T-helper 1 cell treated with Interleukin-12 subunit alpha and Interleukin-12 subunit beta and Interleukin-4 antibody, amounts not matched to agents 30 ng/mL and 1 ng/mL, for 36 hours (primary cell): ENCODE measurements around the gene SLC18A3. TPM values are rescaled to one million over a fixed set of nuclear protein-coding genes. Genes with fewer than 3 reads are reported as not detected.

Source experiments
- intact Hi-C: fragments of 100-400 bp; cut with micrococcal nuclease; formaldehyde crosslinking; loops from one replicate; pipeline ENCODE4 v1.15.1; 2024
- total RNA-seq: library from RNA; stranded (reverse); gene quantifications from 2 replicates; pipeline ENCODE4 v1.2.3, GENCODE V29; 2022

Gene SLC18A3
- total RNA-seq, 1 donor from 2014 or later = not detected

DNA sequence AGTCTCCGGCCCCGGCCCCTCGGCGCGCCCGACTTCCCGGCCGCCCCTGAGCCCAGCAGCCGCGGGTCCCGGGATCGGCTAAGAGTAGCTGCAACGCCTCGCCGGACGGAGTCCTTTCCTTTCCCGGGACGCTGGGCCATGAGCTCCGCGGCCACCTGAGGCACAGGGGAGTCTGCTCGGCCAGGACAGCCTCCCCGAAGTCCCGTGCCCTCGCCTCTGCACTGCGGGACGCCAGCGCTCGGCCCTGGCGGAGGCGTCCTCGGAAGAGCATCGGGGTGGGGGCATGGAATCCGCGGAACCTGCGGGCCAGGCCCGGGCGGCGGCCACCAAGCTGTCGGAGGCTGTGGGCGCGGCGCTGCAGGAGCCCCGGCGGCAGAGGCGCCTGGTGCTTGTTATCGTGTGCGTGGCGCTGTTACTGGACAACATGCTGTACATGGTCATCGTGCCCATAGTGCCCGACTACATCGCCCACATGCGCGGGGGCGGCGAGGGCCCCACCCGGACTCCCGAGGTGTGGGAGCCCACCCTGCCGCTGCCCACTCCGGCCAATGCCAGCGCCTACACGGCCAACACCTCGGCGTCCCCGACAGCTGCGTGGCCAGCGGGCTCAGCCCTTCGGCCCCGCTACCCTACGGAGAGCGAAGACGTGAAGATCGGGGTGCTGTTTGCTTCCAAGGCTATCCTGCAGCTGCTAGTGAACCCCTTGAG lies 502 bp downstream of the SLC18A3 start:
- intact Hi-C loops = loop anchor here (5.0 kb wide), 1 partner anchor 67 kb away; the partner anchor contains the start of gene C10orf53

DNA sequence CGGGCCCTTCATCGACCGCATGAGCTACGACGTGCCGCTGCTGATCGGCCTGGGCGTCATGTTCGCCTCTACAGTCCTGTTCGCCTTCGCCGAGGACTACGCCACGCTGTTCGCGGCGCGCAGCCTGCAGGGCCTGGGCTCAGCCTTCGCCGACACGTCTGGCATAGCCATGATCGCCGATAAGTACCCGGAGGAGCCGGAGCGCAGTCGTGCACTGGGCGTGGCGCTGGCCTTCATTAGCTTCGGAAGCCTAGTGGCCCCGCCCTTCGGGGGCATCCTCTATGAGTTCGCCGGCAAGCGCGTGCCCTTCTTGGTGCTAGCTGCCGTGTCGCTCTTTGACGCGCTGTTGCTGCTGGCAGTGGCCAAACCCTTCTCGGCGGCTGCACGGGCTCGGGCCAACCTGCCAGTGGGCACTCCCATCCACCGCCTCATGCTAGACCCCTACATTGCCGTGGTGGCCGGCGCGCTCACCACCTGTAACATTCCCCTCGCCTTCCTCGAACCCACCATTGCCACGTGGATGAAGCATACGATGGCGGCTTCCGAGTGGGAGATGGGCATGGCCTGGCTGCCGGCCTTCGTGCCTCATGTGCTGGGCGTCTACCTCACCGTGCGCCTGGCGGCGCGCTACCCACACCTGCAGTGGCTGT lies 1.2 kb downstream of the SLC18A3 start:
- intact Hi-C loops = loop anchor here (5.0 kb wide), 1 partner anchor 66 kb away; the partner anchor contains the start of gene C10orf53

DNA sequence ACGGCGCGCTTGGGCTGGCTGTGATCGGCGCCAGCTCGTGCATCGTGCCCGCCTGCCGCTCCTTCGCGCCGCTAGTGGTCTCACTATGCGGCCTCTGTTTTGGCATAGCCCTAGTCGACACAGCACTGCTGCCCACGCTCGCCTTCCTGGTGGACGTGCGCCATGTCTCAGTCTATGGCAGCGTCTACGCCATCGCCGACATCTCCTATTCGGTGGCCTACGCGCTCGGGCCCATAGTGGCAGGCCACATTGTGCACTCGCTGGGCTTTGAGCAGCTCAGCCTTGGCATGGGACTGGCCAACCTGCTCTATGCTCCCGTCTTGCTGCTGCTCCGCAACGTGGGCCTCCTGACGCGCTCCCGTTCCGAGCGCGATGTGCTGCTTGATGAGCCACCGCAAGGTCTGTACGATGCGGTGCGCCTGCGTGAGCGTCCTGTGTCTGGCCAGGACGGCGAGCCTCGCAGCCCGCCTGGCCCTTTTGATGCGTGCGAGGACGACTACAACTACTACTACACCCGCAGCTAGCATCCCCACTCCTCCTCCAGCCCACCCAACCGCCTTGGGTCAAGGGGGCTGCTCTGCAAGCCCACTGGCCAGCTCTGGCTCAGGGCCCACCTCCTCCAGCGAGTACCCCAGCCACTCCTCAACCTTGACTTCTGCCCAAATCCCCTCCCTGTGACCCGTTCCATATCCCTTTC lies 1.9 kb downstream of the SLC18A3 start:
- intact Hi-C loops = loop anchor here (5.0 kb wide), 1 partner anchor 65 kb away; the partner anchor contains the start of gene C10orf53

DNA sequence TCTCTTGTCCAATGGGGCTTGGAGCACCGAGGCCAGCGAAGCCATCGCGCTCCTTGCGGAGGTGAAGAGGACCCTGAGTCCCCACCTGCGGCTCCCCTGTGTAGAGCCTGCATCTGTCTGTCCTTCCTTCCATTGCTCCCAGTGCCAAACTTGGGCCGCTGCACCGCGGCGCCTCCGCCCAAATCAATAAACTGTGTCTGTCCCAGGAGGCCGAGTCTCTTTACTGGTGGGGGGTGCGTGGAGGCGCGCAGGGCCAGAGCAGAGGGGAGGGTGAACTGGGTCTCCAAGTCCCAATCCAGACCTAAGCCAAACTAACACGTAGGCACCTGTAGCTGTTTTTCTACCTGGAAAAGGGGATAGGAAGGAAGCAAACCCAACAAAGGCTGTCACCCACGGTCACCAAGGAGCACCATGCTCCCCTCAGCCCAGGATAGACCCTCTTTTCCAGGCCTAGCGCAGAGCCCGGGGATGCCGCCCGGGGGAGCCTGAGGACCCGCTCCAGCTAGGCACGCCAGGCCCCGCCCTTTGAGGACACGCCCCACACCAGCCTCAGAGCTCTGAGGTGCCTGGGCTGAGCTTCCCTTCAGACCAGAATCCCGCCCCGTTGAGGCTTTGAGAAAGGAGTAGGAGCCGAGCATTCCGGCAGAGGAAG lies 2.5 kb downstream of the SLC18A3 start:
- intact Hi-C loops = loop anchor here (5.0 kb wide), 1 partner anchor 65 kb away; the partner anchor contains the start of gene C10orf53

DNA sequence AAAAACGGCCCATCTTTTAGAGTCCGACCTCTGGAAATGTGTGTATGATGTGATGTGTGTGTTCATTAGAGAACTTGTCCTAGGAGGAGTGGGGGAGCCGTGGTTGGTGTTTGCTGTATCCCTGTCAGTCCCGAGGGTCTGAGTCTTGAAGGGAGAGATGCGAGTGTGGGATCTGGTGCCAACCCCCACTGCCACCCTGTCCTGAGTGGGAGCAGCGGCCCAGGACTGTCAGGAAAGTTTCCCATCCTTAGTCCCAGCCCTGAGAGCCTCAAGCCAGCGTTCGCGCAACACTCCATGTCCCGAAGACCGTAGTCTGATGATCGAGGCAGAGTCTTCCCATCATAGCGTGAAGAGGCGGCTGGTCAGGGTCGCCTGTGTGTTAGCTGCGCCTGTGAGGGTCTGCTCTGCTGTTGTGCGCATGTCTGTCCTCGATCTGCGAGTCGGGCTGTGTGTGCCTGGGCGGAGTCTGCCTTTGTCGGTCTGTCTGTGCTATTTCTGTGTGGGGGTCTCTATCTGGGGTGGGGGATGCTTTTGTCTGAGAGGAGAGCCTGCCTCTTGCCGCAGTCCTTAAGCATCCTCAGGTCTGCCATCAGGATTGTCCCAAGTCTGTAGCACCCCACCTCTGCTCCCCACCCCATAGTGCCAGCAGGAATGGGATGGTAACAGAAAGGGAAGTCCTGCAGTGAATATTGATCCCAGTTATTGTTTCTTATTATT lies 3.2 kb downstream of the SLC18A3 start:
- intact Hi-C loops = loop anchor here (5.0 kb wide), 1 partner anchor 64 kb away; the partner anchor contains the start of gene C10orf53

- intact Hi-C loops = loop anchor here (5.0 kb wide), 1 partner anchor 63 kb away; the partner anchor contains the start of gene C10orf53
Measured at GRCh38 chr10:49613882-49614241, 3.8 kb downstream of the SLC18A3 start, which contains the start of gene CHAT. Gene CHAT, plus strand, starts transcription at chr10:49614037. Its CDS starts 153 bp downstream, at chr10:49614190.

DNA sequence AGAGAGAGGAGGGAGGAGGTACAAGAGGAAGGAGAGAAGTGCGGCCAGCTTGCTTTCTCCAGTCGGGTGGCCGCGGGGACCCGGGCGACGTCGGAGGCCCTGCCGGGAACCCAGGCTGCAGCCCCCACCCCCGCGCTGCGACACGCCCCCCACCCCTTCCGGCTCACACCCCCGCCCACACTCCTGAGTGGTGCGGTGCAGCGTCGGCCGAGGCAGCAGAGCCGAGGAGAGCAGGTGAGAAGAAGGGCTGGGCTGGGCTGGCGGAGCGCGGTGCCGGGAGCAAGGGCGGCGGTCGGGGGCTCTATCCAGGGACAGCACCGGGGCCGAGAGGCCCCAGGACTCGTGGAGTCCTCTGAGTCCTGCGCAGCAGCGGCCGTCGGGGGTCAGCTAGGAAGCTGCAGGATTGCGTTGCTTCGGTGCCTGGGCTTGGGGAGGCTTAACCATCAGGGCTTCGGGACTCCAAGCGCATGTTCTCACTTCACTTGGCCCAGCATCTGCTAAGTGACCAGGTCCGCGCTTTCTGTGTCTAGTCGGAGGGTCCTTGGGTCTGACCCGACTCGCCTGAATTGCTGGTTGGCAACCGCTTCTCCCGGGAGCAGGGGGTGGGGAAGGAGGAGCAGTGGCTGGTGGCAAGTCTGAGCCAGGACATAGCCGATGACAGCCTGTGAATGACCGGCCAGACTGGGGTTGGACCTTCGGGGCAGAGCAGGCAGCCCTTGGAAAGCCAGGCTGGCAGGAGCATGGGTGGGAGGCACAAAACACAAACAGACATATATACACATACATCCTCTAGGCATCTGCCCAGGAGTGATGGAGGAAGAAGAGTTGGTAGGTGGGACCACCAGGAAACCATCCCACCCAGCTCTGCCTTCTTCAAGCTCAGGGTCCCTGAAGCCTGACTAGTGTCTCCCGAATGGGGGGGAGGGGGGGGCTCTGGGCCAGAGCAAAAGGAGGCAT lies 4.4 kb downstream of the SLC18A3 start:
- intact Hi-C loops = loop anchor here (5.0 kb wide), 1 partner anchor 63 kb away; the partner anchor contains the start of gene C10orf53

GRCh38 chr10:49615213-49615612 lies 5.1 kb downstream of the SLC18A3 start:
- intact Hi-C loops = no loop called here

GRCh38 chr10:49615721-49616120 lies 5.6 kb downstream of the SLC18A3 start:
- intact Hi-C loops = no loop called here

DNA sequence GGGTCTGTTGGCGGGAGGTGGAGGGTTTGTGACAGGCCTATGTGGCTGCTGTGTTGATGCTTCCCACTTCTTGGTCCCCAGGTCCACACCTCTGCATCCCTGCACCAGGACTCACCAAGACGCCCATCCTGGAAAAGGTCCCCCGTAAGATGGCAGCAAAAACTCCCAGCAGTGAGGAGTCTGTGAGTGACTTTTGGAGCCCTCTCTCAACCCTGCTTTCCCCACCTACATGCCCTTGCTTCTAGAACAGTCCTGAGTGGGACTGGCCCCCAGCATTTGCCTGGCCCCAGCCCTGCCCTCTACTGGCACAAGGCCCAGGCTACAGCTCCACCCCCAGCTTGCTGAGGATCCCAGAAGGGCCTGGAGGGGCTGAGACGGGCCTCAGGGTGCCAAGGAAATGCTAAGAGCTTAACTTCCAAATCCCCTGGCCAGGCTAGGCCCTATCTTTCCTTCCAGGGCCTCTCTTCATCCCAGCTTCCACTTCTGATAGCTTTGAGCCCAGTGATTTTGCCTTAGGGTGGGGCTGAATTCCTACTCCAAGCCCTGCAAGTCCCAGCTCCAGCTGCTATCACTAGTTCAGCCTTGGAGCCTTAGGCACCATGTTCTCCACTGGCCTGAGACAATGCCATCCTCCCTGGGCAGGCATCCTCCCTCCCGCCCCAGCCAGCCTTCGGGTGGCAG lies 6.5 kb downstream of the SLC18A3 start:
- intact Hi-C loops = no loop called here

- intact Hi-C loops = no loop called here
Measured at GRCh38 chr10:49617121-49618020, 7.3 kb downstream of the SLC18A3 start.

- intact Hi-C loops = no loop called here
Measured at GRCh38 chr10:49618821-49619220, 8.7 kb downstream of the SLC18A3 start.

- intact Hi-C loops = no loop called here
Measured at GRCh38 chr10:49619613-49620012, 9.5 kb downstream of the SLC18A3 start.

- intact Hi-C loops = no loop called here
Measured at GRCh38 chr10:49620286-49620810, 10.2 kb downstream of the SLC18A3 start.

DNA sequence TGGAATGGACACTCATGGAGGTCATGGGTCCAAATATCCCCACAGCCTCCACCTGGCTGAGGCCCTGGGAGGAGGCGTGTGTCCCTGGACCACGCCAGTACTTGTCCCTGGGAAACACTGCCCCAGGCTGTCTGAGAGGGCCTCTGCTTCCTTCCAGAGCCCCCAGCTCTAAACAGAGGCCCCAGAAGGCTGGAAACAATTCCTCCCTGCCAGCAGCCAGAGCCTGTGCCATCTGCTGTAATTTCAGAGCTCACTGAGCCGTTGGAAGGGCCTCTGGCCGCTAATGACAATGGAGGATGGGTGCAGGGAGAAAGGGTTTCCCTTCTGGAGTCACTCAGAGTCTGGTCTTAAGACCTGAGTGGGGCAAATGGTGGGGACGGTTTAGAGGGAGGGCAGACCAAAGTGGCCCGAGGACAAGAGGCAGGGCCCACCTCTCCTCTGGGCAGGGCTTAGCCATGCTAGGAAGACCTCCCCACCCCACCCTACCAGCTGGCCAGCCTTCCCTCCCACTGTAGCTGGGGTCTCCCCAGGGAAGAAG lies 10.8 kb downstream of the SLC18A3 start:
- intact Hi-C loops = no loop called here

DNA sequence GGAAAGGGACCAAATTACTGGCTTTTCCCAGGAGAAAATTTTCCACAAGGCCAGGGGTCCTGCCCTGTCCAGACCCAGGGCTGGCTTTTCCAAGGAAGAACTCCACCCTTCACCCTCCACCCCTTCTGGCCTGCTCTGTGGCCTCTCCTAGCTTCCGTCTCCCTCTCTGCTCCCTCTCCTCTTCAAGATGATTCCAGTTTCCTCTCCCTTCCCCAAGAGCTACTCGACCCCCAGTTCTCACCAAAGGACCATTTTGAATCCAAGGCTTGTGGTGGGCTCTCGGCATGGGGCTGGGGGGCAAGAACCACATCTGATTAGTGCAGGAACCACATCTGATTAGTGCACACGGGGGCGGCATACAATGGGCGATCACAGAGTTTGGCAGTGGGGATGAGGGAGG lies 11.5 kb downstream of the SLC18A3 start:
- intact Hi-C loops = no loop called here
